HG02571 (cell line): ENCODE data around the gene AGER.
A peak's percentile ranks its signal among the peaks of the same experiment; 100 is the strongest.
"Not testable (repeated sequence)": the region's sequence is repeated elsewhere in the genome, so short reads cannot be mapped to it uniquely, and the experiment has no call there.

Experiments
- ATAC-seq: cut with Tn5 transposase; IDR thresholded peaks from one replicate; pipeline ENCODE4 v1.9.1; 2021; ENCODE audit warnings: mild to moderate bottlenecking, moderate library complexity; ENCODE audit not compliant: unreplicated experiment

Gene AGER

DNA sequence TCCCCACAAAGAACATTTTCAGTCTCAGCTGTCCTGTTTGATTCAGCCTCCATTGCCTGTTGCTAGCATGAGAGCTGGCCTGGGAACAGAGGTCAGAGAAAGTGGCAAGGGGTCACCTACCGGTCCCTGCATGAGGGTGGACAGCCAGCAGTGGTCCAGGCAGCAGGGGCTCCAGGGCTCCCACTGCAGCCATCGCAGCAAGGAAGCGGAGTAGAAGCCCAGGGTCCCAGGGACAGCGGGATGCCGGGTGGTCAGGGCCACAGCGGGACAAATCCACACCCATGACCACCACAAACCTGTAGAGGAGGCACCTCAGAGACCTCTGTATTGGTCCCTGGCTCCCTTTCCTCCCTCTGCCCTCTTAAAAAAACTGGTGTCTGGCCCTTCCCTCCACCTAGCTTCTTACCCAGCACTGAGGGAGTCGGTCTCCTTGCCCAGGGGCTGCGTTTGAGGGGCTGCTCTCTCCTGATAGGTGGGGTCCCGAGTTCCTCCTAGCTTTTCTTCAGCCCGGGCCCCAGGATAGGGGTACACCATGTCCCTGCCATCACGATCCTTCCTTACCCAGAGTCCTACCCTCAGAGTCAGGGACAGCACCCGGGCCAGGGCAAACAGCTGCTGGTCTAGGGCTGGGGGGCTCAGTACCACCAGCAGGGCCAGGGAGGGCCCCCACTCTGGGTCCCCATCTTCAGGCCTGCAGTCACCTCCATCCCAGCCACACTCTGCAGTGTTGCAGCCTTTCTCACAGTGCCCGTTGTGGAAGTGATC lies 16.8 kb upstream of the AGER start:
- no peak for ATAC-seq

DNA sequence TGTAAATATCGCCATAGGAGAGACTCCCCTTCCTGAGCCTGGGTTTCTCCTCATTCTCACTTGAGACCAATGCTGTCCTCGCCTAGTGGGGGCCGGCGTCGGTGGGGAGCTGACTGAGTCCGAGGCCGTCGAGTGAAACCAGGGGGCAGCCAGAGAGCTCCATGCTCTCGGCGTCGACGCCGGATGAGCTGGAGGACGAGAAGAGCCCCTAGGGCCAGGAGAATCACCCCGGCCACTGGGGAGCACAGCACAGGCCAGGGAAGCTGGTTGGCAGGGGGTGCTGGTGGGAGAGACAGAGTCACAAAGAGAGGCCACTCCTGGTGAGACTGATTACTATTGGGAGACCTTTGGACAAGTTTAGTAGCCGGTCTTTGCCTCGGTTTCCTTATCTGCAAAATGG lies 14.8 kb upstream of the AGER start:
- no peak for ATAC-seq

DNA sequence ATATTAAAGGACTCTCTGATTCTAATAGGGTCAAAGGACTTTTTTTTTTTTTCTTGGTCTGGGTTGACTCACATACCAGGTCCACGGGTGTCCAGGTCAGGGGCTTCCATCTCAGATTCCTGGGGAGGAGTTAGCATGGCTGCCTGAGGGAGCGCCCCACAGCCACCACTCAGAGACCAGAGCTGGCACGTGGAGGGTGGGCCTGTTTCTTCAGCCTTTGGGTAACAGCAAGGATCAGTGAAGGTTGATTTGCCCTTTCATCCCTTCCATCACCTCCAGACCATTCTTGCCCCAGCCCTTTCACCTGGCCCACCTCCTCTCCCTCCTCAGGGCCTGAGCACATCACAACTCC lies 14.3 kb upstream of the AGER start:
- no peak for ATAC-seq

DNA sequence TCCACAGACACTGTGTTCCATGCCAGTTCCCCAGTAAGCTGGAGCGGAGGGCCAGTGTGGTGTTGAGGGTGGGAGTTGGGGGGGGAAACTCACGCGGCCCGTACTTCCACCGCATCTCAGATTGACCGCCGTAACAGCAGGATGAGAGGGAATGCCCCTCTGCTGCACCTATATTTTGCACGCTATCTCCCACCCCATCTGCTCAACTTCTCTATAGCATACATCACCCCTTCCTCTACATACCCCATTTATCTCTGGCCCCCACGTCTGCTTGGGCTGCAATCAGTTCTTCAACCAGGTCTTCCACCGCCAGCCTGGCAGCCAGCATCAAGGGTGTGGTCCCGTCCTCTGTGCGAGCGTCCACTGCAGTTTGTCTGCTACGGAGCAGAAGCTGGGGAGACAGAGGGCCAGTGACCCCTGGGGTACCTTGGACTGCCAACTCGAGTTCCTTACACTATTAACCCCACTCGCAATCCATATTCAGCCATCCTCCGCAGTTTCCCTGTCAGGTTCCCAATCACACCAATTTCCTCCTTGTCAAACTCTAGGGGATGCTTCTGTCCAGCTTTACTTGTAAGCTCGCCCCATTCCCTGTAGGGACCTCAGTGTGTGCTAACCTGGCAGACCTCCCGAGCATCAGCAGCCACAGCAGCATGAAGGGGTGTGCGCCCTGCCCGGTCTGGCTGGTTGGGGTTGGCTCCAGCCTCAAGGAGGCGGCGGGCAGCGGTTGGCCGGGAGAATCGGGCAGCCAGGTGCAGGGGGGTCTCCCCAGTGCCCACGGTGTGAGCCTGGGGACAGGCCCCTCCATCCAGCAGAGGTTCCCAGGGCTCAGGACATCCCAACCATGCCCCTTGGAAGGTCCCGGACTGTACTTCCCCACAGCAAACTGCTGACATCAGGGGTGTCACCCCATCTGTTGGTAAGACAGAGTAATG lies 12.9 kb upstream of the AGER start:
- no peak for ATAC-seq

DNA sequence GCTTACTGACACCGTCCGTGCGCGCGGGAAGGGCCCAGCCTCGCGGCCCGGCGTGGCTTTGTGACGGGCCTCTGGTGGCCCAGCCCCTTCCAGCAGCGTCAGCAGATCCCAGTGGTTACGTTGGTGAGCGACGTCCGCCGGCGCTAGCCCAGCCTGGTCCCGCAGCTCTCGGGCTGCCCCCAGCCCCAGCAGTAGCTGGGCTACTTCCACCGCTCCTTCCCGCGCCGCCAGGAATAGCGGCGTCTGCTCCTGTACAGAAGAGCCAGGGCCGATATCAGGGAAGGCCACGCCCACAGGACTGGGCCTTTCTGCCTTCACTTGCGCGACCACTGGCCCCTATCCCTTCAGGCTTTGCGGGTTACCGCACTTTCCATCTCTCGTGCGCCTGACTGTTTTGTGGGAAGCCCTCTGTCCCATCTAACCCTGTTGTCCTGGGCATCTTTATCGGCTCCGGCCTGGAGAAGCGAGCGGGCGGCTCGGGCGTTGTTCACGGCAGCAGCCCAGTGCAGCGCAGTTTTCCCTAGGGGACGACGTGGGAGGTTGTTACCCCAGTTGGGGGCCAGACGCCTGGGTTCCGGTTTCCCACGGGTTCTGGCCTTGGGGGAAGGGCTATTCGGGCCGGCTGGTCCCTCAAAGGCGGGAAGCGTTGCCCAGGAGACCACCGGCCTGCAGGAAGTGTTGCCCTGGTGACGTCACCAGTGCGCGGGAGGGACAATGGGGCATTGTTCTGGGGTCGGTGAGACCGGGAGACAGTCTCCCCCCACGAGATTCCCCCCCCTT lies 12.0 kb upstream of the AGER start:
- ATAC-seq = peak; percentile 69

DNA sequence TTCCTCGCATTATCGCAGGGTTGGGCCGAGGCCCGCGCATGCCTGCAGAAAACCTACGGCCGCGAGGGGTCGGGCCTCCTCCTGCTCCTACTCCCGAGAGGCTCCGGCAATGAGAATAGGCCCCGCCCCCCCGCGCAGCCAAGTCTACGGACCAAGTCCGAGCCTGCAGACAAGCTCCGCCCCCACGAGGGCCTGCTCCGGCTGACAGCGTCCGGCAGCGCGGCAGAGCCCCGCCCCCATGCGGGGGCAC lies 11.5 kb upstream of the AGER start:
- no peak for ATAC-seq

DNA sequence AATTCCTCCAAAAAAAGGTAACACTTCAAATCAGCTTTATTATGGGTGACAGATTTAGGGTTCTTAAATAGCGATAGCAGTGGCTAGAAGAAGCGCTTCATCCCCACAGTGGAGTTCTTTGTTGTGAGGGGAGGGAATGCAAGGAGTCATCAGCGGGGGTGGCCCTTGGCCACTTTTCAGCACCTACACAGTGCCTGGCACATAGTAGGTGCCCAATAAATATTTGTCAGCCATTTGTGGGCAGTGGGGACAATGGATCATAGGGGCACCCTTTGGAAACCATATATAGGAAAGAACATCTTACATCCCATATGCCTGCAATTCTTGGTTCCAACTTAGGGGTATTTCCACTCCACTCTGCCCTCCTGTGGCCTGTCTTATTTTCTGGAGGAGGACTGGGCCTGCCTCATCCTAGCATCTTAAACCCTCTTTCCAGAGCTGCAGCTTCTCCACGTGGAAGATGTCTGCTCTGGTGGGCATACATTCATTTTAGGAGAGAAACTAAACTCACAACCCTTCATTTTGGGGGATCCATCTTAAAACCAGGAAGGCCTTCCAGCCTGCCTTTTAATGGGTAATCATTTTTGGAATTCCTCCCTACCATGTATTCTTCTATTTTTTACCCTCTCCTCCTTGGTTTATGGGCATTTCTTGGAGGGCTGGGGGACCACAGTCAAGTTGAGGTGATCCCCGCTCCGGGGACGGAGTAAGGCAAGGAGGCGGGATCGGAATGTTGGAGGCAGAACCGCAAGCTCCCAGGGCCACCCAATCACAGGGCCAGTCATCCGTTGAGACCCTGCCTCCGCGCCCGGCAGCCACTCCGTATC lies 11.0 kb upstream of the AGER start:
- ATAC-seq = peak; percentile 75

DNA sequence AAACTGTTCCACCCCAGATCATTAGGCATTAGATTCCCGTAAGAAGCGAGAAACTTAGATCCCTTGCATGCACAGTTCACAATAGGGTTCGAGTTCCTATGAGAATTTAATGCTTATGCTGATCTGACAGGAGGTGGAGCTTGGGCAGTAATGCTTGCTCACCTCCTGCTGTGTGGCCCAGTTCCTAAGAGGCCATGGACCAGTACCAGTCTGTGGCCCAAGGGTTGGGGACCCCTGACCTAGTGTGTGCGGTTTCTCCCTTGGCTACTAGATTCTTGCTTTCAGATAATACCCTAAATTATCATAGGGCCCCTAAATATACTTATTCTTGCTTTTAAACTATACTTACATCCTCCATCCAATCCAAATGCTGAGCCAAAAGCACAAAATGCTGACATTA lies 10.3 kb upstream of the AGER start:
- no peak for ATAC-seq

DNA sequence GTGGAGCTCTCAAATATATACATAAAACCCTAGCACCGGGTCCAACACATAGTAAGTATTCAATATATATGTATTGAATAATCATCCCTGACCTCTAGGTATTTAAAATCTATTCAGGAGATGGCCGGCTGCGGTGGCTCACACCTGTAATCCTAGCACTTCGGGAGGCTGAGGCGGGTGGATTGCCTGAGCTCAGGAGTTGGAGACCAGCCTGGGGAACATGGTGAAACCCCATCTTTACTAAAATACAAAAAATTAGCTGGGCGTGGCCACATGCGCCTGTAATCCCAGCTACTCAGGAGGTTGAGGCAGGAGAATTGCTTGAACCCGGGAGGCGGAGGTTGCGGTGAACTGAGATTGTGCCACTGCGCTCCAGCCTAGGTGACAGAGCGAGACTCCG lies 9.0 kb upstream of the AGER start:
- not testable (repeated sequence) for ATAC-seq

DNA sequence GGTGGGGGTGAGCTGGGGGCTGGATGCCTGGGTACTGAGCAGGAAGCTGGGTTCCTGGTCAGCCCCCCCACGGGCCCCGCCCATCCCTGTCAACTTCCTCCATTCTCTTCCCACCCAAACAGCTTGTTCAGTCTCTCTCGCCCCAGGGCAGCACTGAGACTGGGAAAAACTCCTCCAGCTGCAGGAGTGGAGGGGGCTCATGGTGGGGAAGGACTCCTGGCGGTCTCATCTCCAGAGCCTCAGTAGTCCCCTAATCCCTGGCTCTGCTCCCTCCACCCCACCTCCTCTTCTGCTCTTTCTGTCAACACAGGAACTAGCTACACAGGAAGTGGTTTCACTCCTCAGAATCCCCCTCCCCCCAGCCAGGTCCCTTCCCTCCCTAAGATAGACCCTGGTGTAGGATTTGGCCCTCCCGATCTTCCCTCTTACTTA lies 8.6 kb upstream of the AGER start, which contains the start of gene GPSM3:
GPSM3 (minus strand) TSS at position 36 of the 432 bp plus-strand sequence. CDS start 130 bp downstream, outside the sequence.
- ATAC-seq = no peak

DNA sequence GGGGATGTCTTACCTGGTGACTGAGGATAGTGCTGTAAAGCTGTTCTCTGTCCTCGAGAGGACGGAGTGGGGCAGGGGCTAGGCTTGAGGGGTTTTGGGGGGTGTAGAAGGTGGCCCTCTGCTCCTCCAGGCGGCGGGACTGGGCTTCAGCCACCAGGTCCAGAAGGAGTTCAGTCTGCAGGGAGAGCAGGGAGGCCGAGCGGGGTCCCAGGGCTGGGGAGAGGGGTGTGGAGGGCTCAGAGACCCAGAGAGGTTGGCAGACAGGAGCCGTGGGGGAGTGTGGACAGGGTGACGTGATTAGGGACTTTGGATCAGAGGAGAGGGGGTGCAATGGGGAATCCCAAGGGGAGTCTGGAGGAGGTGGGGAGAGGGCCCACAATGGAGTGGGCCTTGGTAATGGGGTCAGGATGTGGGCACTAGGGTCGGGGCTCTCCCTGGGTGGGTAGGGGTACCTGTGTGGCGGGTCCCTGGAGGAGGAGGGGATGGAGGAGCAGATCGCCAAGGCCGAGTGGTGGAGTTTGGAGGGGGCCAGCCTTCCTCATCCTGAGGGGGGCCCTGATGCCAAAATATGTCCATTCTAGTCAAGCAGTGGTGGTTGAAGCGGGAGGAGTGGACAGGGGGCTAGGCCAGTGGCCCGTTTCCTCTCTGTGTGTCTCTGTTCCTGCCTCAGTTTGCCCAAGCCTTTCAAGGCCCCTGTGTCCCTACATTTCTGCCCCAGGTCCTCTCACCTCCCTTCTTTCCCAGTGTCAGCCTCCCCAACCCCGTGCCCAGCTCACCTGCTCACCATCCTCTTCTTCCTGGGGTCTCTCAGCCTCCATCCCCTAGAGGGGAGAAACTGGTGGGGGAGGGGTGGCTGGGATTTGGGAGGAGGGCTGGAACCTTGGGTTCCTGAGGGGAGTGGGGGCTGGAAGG lies 7.9 kb upstream of the AGER start:
- ATAC-seq = no peak

DNA sequence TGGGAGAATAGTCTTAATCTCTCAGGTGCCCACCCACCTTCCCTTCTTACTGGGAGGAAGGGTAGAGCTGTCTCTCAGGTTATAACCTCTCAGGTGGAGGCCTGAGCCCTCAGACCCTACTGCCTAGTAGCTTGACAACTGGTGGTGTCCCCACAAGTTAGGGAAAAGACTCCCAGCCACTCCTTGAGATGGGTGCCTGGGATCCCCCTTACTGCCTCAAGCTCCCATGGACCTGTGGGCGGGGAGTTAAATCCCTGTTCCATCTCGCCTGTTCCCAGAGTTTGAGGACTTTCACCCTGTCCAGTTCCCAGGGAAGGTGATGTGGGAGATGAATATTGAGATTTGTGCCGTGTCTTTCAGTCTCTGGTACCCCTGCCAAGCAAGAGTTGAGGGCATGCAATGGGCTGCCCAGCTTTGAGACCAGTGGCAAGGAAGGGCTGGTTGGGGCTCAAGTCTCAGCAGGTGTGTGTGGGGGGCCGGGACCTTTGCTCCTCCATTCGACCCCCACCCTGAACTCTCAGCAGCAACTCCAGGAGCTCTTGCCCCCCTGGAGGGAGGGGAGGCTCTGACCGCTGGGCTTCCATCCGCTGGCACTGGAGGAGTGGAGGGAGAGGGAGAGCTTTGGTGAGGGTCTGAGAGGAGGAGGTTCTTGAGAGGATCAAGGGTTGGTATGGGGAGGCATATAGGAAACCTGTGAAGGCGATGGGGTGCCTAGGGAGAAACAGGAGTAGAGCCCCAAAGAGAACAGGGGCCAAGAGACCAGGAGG lies 7.0 kb upstream of the AGER start:
- ATAC-seq = no peak

DNA sequence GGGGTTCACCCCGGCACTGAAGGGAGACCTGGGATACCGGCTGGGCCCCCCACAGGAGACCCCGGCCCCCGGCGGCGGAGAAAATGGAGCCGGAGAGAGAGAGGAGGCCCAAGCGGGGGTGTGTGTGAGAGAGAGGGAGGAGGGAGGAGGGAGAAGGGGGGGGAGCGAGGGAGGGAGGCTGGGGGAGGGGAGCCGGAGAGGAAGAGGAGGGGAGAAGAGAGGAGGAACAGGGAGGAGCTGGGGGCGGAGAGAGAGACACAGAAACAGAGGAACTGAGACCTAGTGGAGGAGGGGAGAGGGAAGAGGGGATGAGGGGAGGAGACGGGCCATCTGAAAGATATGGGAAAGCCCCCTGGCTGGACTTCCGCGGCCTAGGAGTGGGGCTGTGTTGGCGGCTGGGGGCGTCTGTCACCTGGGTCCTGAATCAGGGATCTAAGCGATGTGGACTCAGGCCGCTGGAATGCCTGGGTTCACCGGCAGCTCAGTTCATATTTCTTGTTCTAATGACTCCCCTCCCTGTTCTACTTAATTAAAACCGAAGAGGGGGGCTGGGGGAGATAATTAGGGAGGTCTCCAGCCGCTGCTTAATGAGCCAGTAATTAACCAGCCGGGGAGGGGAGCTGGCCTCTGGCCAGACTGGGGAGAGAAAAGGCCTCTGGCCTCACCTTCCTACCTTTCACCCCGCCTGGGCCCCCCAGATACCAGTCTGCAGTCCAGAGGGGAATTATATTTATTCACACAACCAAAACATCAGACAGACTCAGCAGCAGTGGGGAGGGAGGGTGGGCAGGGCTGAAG lies 6.2 kb upstream of the AGER start, which contains the start of gene PBX2:
PBX2 (minus strand) TSS at position 149 of the 798 bp plus-strand sequence. CDS start 287 bp downstream, outside the sequence.
- peak; percentile 59 for ATAC-seq

DNA sequence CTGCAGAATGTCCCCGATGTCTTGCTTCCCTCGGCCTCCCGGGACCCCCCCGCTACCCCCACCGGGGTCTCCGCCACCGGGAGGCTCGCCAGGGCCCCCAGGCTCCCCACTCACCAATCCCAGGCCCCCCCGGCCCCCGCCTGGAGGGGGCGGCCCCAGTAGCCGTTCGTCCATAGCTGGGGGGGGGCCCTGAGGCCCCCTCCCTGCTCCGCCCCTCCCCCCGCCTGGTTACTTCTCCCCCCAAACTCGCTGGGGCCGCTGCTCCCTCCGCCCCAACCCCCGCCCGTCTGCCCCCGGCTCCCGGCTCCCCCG lies 5.6 kb upstream of the AGER start:
- ATAC-seq = no peak

DNA sequence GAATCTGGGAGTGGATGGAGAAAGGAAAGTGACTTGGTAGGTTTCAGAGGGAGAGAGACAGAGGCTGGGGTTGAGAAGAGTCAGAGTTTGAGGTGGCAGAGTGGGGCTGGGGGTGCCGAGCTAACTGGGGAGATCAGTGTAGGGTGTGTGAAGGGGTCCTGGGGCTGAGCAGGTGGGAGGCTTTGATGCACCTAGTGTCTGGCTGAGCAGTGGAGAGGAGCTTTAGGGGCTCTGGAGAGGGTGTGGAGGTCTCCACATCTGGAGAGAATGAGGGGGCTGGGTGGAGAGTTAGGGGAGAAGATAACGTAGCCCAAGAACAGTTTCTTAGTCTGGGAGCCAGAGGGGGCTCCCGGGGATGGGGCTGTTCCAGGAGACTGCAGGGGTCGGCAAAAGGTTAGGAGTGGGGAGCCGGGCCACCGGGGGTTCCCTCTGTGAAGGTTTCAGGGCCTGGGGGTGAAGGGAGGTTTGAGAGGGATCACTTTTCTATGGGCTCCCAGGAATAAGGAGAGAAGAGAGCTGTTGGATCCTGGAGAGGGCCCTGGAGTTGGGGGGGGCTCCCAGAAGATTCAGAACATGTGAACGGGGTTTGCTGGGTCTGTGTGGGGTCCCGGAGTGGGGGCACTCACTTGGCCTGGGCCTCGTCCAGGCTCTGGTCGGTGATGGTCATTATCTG lies 5.2 kb upstream of the AGER start:
- ATAC-seq = no peak

DNA sequence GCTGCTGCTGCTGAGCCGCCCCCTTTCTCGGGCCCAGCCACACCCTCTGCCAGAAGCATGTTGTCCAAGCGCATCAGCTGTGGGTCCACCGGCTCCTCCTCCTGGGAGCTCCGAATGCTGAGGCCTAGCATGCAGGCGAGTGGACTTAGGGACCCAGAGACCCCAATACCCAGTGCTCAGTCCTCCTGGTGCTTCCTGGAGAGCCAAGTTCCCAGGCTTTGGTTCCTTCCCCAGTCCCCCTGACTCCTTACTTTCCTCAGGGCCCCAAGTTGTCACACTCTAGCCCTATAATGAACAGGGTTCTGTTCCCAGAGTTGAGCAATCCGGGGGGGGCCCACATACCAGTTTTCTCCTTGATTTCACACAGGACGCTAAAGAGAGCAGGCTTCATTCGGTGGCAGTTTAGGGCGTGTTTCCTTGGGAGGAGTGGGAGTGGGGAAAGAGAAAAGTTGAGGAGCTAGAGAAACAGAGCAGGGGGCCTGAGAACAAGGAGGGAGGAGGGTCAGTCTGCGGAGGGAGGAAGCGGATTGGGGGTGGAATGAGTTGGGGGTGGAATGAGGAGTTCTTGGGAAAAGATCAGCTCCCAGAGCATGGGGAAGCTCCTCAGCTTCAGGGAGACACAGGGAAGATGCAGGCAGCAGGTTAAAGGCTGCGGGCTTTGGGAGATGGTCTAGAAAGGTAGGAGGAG lies 4.5 kb upstream of the AGER start:
- ATAC-seq = no peak
